ENCODE results near the gene TRMT10A.

GRCh38 chr4:99540277-99540939 lies 23.4 kb downstream of the TRMT10A start:
- no peak for TF ChIP-seq CTCF (IDR thresholded peaks at IDR 0.05; ENCODE audit: insufficient read depth, low read length)
- TF ChIP-seq POLR2AphosphoS5 (IDR thresholded peaks at IDR 0.05; ENCODE audit: low read depth) = no peak
- no peak for TF ChIP-seq REST (IDR thresholded peaks at IDR 0.05; ENCODE audit: insufficient replicate concordance, low read depth)

Measured in HL-60 (cell line).